Spleen (tissue), 11 donors: Measurements from ENCODE around the gene CAPN6. TPM values are rescaled to one million over a fixed set of nuclear protein-coding genes. Genes with fewer than 3 reads are reported as not detected.

Experiments
- DNase-seq: peaks from one replicate; pipeline ENCODE4 v3.0.0-alpha.2; 2020
- H3K27ac ChIP-seq, 8 donors: fragments of 200-600 bp; sonication (generic) in 7 of 8; 1 replicate in 4 of 8; 2 replicates in 4 of 8; pipeline versions ENCODE4 v1.5.0 to v1.8.0; 2016 to 2021; ENCODE audit warnings: inconsistent platforms in 4 of 8, mild to moderate bottlenecking in 4 of 8, moderate library complexity in 1 of 8
- H3K27me3 ChIP-seq, 7 donors: fragments of 200-600 bp; sonication (generic) in 6 of 7; replicated peaks in 1 of 7; 1 replicate in 4 of 7; 2 replicates in 3 of 7; pipeline versions ENCODE4 v1.5.0 to v1.8.0; 2016 to 2021; ENCODE audit warnings: inconsistent platforms in 3 of 7, mild to moderate bottlenecking in 1 of 7
- H3K36me3 ChIP-seq, 6 donors: fragments of 200-600 bp; sonication (generic) in 5 of 6; 1 replicate in 4 of 6; 2 replicates in 2 of 6; pipeline versions ENCODE4 v1.5.0 to v1.8.0; 2016 to 2021; ENCODE audit warnings: inconsistent platforms in 2 of 6
- H3K4me1 ChIP-seq, 6 donors: fragments of 200-600 bp; sonication (generic) in 5 of 6; 1 replicate in 3 of 6; 2 replicates in 3 of 6; pipeline versions ENCODE4 v1.5.0 to v1.8.0; 2016 to 2021; ENCODE audit warnings: inconsistent platforms in 3 of 6
- H3K4me3 ChIP-seq, 8 donors: fragments of 200-600 bp; sonication (generic) in 7 of 8; 1 replicate in 4 of 8; 2 replicates in 4 of 8; pipeline versions ENCODE4 v1.5.0 to v1.8.0; 2016 to 2021; ENCODE audit warnings: inconsistent platforms in 4 of 8, mild to moderate bottlenecking in 4 of 8, moderate library complexity in 2 of 8
- H3K9me3 ChIP-seq, 8 donors: fragments of 200-600 bp; sonication (generic) in 7 of 8; 1 replicate in 4 of 8; 2 replicates in 4 of 8; pipeline versions ENCODE4 v1.5.0 to v1.8.0; 2016 to 2021; ENCODE audit warnings: inconsistent platforms in 4 of 8
- POLR2A ChIP-seq, 3 donors: fragments of 450-650 bp; IDR thresholded peaks; one replicate each; pipeline ENCODE4 v1.5.1; 2017; ENCODE audit warnings: antibody characterized with exemption in 3 of 3, mild to moderate bottlenecking in 1 of 3
- POLR2AphosphoS5 ChIP-seq, 3 donors: sonication (generic); formaldehyde crosslinking; IDR thresholded peaks; one replicate each; pipeline ENCODE4 v1.5.1; 2017; ENCODE audit warnings: antibody characterized with exemption in 3 of 3
- WGBS, 5 donors: extraction: QIAGEN DNeasy Blood & Tissue Kit in 3 of 5; methylation state at CpG; one replicate each; pipeline versions ENCODE4 v1.1.5 to v1.1.7; 2013 to 2018; 5-methylcytosine and 5-hydroxymethylcytosine counted together
- intact Hi-C: fragments of 100-400 bp; cut with DNase I; formaldehyde crosslinking; loops from one replicate; pipeline ENCODE4 v1.15.0; 2023; ENCODE audit warnings: low total_unique reads
- polyA plus RNA-seq, 3 donors: library from polyadenylated mRNA; stranded (reverse); fragments of 200-250 nt; gene quantifications; one replicate each; pipeline ENCODE4 v1.2.1, GENCODE V29; 2013
- total RNA-seq, 7 donors: library from RNA; depleted of rRNA in 3 of 7; stranded (reverse); fragments of >200 nt in 3 of 7; fragmentation: NEBNext Ultra II Directional in 4 of 7; extraction: Animal tissue kit (Norgen Biotek cat#: 25700) in 4 of 7; gene quantifications; one replicate each; pipeline versions ENCODE4 v1.1.0 to v1.2.1, GENCODE V29; 2016 to 2021
- TF ChIP-seq, protein P1 (sequence below), 11 experiments: fragments of 200-600 bp in 7 of 11; fragments of 450-650 bp in 4 of 11; sonication (generic) in 4 of 11; IDR thresholded peaks in 8 of 11; conservative IDR thresholded peaks in 3 of 11; 1 replicate in 7 of 11; 2 replicates in 4 of 11; pipeline versions ENCODE4 v1.4.0 to v1.8.0; 2016 to 2021; ENCODE audit warnings: antibody characterized with exemption in 11 of 11, inconsistent platforms in 4 of 11, mild to moderate bottlenecking in 1 of 11
- donor health status: healthy with polysubstance abuse.
- donor health status: DM: no; HTN: no; CAD: no; lungs with moderate emphysema.
- donor health status: DM: no; HTN: no; CAD: no.
- donor health status: Bipolar disorder and iron deficiency.
- donor health status: healthy.
- donor health status: DM: no; HTN: no; CAD: no.
- donor health status: DM: yes; HTN: yes; CAD: no.

CAPN6 gene
- total and polyA plus RNA-seq, 10 donors = 0.16 to 7.4 (median 1.0) TPM; not detected in 1

DNA sequence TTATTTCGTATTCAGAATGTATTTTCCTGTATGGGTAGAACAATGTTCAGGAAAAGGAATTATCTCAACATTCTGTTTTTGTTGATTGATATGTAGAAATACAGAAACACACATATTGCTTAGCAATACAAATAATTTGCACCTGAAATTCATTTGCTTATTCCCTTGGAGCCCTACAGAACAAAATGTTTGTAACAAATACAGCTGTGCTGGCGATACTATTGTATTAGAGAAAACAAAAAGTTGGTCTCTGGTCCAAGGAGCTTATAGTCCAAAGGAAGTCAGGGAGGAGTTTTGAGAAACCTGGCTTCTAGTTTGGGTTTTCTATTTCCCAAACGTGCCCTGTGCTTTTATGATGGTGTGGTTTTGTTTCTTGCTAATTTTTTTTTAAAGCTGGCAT is 37.8 kb upstream of the CAPN6 start:
- DNase-seq = no peak
- Histone ChIP-seq H3K36me3 (no peaks in the 10 kb centered on the region), H3K27ac (no peak overlapping the region), H3K27me3 (peaks cover 0 to 4% (median 0%) of the 10 kb centered on the region in 7 donors), H3K9me3 (no peaks in the 10 kb centered on the region), H3K4me1 (no peaks in the 10 kb centered on the region), H3K4me3 (no peak overlapping the region)
- TF ChIP-seq POLR2AphosphoS5 (IDR thresholded peaks at IDR 0.05) (no peak), POLR2A (IDR thresholded peaks at IDR 0.05) (no peak)
- TF ChIP-seq, protein P1, sequence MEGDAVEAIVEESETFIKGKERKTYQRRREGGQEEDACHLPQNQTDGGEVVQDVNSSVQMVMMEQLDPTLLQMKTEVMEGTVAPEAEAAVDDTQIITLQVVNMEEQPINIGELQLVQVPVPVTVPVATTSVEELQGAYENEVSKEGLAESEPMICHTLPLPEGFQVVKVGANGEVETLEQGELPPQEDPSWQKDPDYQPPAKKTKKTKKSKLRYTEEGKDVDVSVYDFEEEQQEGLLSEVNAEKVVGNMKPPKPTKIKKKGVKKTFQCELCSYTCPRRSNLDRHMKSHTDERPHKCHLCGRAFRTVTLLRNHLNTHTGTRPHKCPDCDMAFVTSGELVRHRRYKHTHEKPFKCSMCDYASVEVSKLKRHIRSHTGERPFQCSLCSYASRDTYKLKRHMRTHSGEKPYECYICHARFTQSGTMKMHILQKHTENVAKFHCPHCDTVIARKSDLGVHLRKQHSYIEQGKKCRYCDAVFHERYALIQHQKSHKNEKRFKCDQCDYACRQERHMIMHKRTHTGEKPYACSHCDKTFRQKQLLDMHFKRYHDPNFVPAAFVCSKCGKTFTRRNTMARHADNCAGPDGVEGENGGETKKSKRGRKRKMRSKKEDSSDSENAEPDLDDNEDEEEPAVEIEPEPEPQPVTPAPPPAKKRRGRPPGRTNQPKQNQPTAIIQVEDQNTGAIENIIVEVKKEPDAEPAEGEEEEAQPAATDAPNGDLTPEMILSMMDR (IDR thresholded peaks at IDR 0.05 in 8 of 11, conservative IDR thresholded peaks at IDR 0.05 in 3 of 11) = no peak
- 39 to 79% (median 69%) methylated on average over 3 of the region's 3 CpGs for WGBS, 5 donors
- intact Hi-C loops = no loop called here

DNA sequence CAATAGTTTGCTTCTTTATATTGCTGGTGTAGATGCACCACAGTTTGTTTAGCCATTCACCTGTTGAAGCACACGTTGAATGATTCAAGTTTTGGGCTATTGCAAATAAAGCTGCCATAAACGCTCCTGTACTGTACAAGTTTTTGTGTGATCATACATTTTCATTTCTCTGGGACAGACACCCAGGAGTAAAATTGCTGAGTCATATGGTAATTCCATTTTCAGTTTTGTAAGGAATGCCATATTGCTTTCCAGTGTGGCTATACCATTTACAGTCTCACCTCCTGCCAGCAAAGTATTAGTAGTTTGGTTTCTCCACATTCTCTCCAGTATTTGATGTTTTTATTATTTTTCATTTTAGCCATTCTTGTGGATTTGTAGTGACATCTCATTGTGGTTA is 32.0 kb upstream of the CAPN6 start:
- Histone ChIP-seq H3K9me3 (no peaks in the 10 kb centered on the region), H3K27ac (no peak overlapping the region), H3K4me3 (no peak overlapping the region), H3K27me3 (no peaks in the 10 kb centered on the region), H3K4me1 (no peaks in the 10 kb centered on the region), H3K36me3 (no peaks in the 10 kb centered on the region)
- no peak for TF ChIP-seq POLR2A (IDR thresholded peaks at IDR 0.05)
- TF ChIP-seq, protein P1 (IDR thresholded peaks at IDR 0.05 in 8 of 11, conservative IDR thresholded peaks at IDR 0.05 in 3 of 11) = no peak
- 54 to 81% (median 74%) methylated on average over 2 of the region's 2 CpGs for WGBS, 5 donors
- intact Hi-C loops = no loop called here
- DNase-seq = no peak

GRCh38 chrX:111288841-111289240 is 18.6 kb upstream of the CAPN6 start:
- no peaks in the 10 kb centered on the region for H3K36me3 ChIP-seq
- TF ChIP-seq POLR2AphosphoS5 (IDR thresholded peaks at IDR 0.05) = no peak
- no peak for TF ChIP-seq POLR2A (IDR thresholded peaks at IDR 0.05)
- TF ChIP-seq, protein P1 (IDR thresholded peaks at IDR 0.05 in 8 of 11, conservative IDR thresholded peaks at IDR 0.05 in 3 of 11) = no peak
- no peaks in the 10 kb centered on the region for H3K9me3 ChIP-seq
- H3K4me3 ChIP-seq = no peak overlapping the region
- intact Hi-C loops = no loop called here
- H3K27ac ChIP-seq = no peak overlapping the region
- H3K27me3 ChIP-seq = peaks cover 0 to 25% (median 0%) of the 10 kb centered on the region in 7 donors
- 84 to 88% (median 87%) methylated on average over 3 of the region's 3 CpGs for WGBS, 5 donors
- no peak for DNase-seq
- no peaks in the 10 kb centered on the region for H3K4me1 ChIP-seq

DNA sequence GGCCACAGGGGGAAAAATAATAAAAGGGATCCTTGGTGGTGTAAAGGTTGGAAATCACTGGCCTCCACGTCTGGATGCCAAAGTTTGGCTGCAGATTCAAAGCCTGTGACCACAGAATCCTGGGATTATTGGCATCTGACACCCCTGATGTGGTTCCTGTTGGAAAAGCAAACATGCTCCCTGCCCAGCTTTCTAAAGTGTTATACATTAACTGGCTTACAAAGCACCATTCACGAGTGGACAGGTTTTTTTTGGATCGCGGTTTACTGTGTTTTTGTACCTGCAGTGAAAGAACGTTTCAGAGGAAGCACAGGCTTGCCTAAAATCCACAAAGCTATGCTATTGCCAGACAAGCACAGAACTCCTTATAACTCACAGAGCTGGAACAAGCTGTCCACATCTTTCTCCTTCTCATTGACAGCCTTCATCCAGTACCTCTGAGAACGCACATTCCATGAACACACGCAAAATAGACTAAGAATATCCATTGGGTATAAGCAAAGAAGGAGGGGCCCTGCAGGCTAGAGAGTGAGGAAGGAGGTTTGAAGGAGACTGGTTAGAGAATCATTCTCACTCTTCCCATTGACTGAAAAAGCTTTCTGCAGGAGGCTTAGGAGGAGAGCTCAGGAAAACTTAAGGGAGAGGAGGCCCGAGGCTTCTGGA is 14.5 kb upstream of the CAPN6 start:
- 53 to 72% (median 70%) methylated on average over 8 of the region's 8 CpGs for WGBS, 5 donors
- no peak for TF ChIP-seq POLR2A (IDR thresholded peaks at IDR 0.05)
- no peak for TF ChIP-seq POLR2AphosphoS5 (IDR thresholded peaks at IDR 0.05)
- TF ChIP-seq, protein P1 (IDR thresholded peaks at IDR 0.05 in 8 of 11, conservative IDR thresholded peaks at IDR 0.05 in 3 of 11) = no peak
- Histone ChIP-seq H3K27me3 (peaks cover 0 to 8% (median 0%) of the 10 kb centered on the region in 7 donors), H3K4me1 (no peaks in the 10 kb centered on the region), H3K9me3 (no peaks in the 10 kb centered on the region), H3K27ac (no peak overlapping the region), H3K4me3 (no peak overlapping the region), H3K36me3 (no peaks in the 10 kb centered on the region)
- intact Hi-C loops = no loop called here
- no peak for DNase-seq
